WERI-Rb-1 (cell line): ENCODE results near the gene TTC39B.

Source experiments
- DNase-seq: peaks from one replicate; pipeline ENCODE4 v3.0.0-alpha.2; 2020
- H3K27ac ChIP-seq: fragments of 250-450 bp; sonication (Bioruptor Pico); 2 replicates; pipeline ENCODE4 v1.5.1; 2020; ENCODE audit warnings: mild to moderate bottlenecking, moderate library complexity
- H3K27me3 ChIP-seq: fragments of 250-450 bp; sonication (Bioruptor Pico); 2 replicates; pipeline ENCODE4 v1.5.1; 2021; ENCODE audit warnings: mild to moderate bottlenecking, low read depth, moderate library complexity; ENCODE audit not compliant: insufficient read depth, severe bottlenecking
- H3K36me3 ChIP-seq: fragments of 250-450 bp; sonication (Bioruptor Pico); 2 replicates; pipeline ENCODE4 v1.5.1; 2020; ENCODE audit warnings: mild to moderate bottlenecking, moderate library complexity
- H3K4me3 ChIP-seq: 2 replicates; pipeline ENCODE4 v1.5.1; 2011; ENCODE audit warnings: low read depth, mild to moderate bottlenecking, control low read depth, low read length
- H3K9me3 ChIP-seq: fragments of 250-450 bp; sonication (Bioruptor Pico); 2 replicates; pipeline ENCODE4 v1.5.1; 2021; ENCODE audit warnings: mild to moderate bottlenecking, moderate library complexity; ENCODE audit not compliant: severe bottlenecking
- CTCF ChIP-seq: IDR thresholded peaks from 2 replicates; pipeline ENCODE4 v1.5.1; 2011; ENCODE audit warnings: low read depth, mild to moderate bottlenecking, control low read depth, inconsistent platforms, low read length

Gene TTC39B

DNA sequence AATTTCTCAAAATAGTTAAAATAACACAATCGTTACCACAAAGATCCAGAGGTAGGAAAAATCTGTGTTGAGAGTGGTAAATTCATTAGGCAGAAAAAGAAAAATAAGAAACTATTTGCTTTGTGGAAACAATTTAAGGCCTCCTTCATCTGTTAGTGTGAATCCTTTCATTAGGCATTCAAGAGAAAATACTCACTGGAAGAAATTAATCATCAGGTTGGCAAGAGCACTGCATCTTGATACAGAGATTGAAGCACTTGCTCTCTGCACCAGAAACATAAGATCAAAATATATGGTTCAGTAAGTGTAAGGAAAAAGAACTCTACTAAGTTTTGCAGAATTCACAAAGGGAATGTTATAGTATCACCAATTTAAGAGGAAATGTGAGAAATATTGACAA lies 44.4 kb downstream of the TTC39B start:
- no peaks in the 10 kb centered on the region for H3K27me3 ChIP-seq
- H3K4me3 ChIP-seq, result no peak overlapping the region
- H3K27ac ChIP-seq, result no peak overlapping the region
- no peak for TF ChIP-seq CTCF
- no peaks in the 10 kb centered on the region for H3K9me3 ChIP-seq
- H3K36me3 ChIP-seq, result no peaks in the 10 kb centered on the region
- DNase-seq, result no peak

DNA sequence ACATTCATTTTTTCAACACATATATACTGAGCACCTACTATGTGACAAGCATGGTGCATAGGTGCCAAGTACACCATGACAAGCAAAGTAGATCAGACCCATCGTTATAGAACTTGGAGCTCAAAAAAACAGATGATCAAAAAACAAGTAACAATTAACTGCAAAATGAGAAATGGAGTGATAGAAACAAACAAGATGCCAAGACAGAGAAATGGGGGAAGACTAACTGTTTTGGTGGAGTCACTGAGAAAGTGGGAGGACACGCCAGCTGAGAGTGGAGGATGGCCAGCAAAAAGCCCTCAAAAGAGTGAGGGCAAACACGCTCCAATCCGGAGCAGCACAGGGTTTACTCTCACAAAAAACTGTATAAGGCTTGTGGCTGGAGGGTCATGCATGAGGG lies 50.6 kb downstream of the TTC39B start:
- Histone ChIP-seq H3K27ac (no peak overlapping the region), H3K27me3 (no peaks in the 10 kb centered on the region), H3K36me3 (no peaks in the 10 kb centered on the region), H3K9me3 (no peaks in the 10 kb centered on the region), H3K4me3 (no peak overlapping the region)
- no peak for DNase-seq
- TF ChIP-seq CTCF, result no peak

DNA sequence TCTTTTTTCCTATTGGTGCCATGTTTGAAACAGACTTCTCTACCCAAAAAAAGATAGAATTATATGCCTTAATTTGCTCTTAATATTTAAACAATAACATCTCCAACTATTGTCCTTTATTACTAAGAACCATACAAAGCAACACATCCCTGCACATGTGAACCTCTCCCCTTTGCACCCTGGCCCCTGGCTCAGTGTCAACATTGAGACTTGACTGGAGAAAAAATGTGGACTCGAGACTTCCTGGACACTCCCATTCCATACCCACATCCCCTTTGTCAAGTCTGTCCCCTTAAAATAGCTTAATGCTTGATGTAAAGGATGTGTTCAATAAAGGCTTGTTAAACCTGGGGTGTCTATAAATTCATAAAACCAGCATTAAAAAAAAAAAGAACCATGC lies 53.2 kb downstream of the TTC39B start:
- DNase-seq, result no peak
- H3K4me3 ChIP-seq, result no peak overlapping the region
- no peak for TF ChIP-seq CTCF
- no peaks in the 10 kb centered on the region for H3K27me3 ChIP-seq
- H3K36me3 ChIP-seq, result no peaks in the 10 kb centered on the region
- H3K9me3 ChIP-seq, result no peaks in the 10 kb centered on the region
- no peak overlapping the region for H3K27ac ChIP-seq

DNA sequence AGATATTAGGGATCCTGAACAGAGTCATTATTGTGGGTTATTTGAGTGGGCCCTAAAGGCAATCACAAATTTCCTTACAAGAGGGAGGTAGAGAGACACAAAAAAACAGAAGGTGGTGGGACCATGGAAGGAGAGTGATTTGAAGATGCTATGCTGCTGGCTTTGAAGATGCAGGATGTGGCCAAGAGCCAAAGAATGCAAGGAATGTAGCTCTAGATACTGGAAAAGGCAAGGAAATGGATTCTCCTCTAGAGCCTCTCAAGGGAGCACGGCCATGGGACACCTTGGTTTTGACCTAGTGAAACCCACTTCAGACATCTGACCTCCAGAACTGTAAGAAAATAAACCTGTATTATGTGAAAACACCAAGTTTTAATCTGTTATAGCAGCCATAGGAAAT lies 53.8 kb downstream of the TTC39B start:
- Histone ChIP-seq H3K27me3 (no peaks in the 10 kb centered on the region), H3K27ac (no peak overlapping the region), H3K4me3 (no peak overlapping the region), H3K36me3 (no peaks in the 10 kb centered on the region), H3K9me3 (no peaks in the 10 kb centered on the region)
- no peak for TF ChIP-seq CTCF
- DNase-seq, result no peak

- H3K27me3 ChIP-seq, result no peaks in the 10 kb centered on the region
- no peak overlapping the region for H3K27ac ChIP-seq
- H3K36me3 ChIP-seq, result no peaks in the 10 kb centered on the region
- no peak for DNase-seq
- TF ChIP-seq CTCF, result no peak
- H3K9me3 ChIP-seq, result no peaks in the 10 kb centered on the region
- no peak overlapping the region for H3K4me3 ChIP-seq
Observed at GRCh38 chr9:15249981-15250380, 57.0 kb downstream of the TTC39B start.

GRCh38 chr9:15249042-15249818 lies 57.8 kb downstream of the TTC39B start:
- no peak for TF ChIP-seq CTCF
- no peaks in the 10 kb centered on the region for H3K27me3 ChIP-seq
- H3K36me3 ChIP-seq, result no peaks in the 10 kb centered on the region
- H3K27ac ChIP-seq, result no peak overlapping the region
- DNase-seq, result no peak
- no peaks in the 10 kb centered on the region for H3K9me3 ChIP-seq
- H3K4me3 ChIP-seq, result no peak overlapping the region
